Measurements from ENCODE around the gene DCLK2. TPM values are rescaled to one million over a fixed set of nuclear protein-coding genes. Genes with fewer than 3 reads are reported as not detected.

Gene DCLK2
- total RNA-seq, 2 experiments from 2014 or later = not detected

GRCh38 chr4:150217192-150217591 lies 138.9 kb downstream of the DCLK2 start:
- H3K9me3 Mint-ChIP-seq = no peaks in the 10 kb centered on the region
- H3K27me3 Mint-ChIP-seq = no peaks in the 10 kb centered on the region
- no peaks in the 10 kb centered on the region for H3K4me1 Mint-ChIP-seq (ENCODE audit: low read depth)
- ChIA-PET POLR2A (no interaction called here), CTCF (no interaction called here)
- no peak overlapping the region for H3K27ac Mint-ChIP-seq
- Histone ChIP-seq H3K9me3 (ENCODE audit: control insufficient read depth in 1 of 2, insufficient read depth in 1 of 2, low read length in 2 of 2) (no peaks in the 10 kb centered on the region), H3K4me3 (ENCODE audit: low read length) (no peak overlapping the region), H3K36me3 (ENCODE audit: insufficient read depth, low read length) (no peaks in the 10 kb centered on the region), H3K27me3 (ENCODE audit: control insufficient read depth in 1 of 2, insufficient read depth in 2 of 2, low read length in 2 of 2) (no peaks in the 10 kb centered on the region), H3K4me1 (ENCODE audit: insufficient read depth, low read length) (no peaks in the 10 kb centered on the region), H3K27ac (ENCODE audit: low read depth in 1 of 2, low read length in 2 of 2) (no peak overlapping the region)
- no peaks in the 10 kb centered on the region for H3K36me3 Mint-ChIP-seq (ENCODE audit: low read depth)
- no peak for ATAC-seq (ENCODE audit: poor library complexity)
- TF ChIP-seq CTCF (IDR thresholded peaks at IDR 0.05) = no peak
- H3K4me3 Mint-ChIP-seq = no peak overlapping the region
- DNase-seq = no peak
- intact Hi-C loops (cut with DNase I, micrococcal nuclease) = no loop called here

- no peaks in the 10 kb centered on the region for H3K27me3 Mint-ChIP-seq
- no peaks in the 10 kb centered on the region for H3K27me3 ChIP-seq (ENCODE audit: control insufficient read depth in 1 of 2, insufficient read depth in 2 of 2, low read length in 2 of 2)
- no peaks in the 10 kb centered on the region for H3K4me1 ChIP-seq (ENCODE audit: insufficient read depth, low read length)
- no peak overlapping the region for H3K27ac Mint-ChIP-seq
- intact Hi-C loops (cut with DNase I, micrococcal nuclease) = no loop called here
- no peaks in the 10 kb centered on the region for H3K9me3 Mint-ChIP-seq
- no peaks in the 10 kb centered on the region for H3K36me3 ChIP-seq (ENCODE audit: insufficient read depth, low read length)
- no peak for ATAC-seq (ENCODE audit: poor library complexity)
- H3K4me3 Mint-ChIP-seq = no peak overlapping the region
- no peak overlapping the region for H3K4me3 ChIP-seq (ENCODE audit: low read length)
- H3K9me3 ChIP-seq (ENCODE audit: control insufficient read depth in 1 of 2, insufficient read depth in 1 of 2, low read length in 2 of 2) = no peaks in the 10 kb centered on the region
- no peak overlapping the region for H3K27ac ChIP-seq (ENCODE audit: low read depth in 1 of 2, low read length in 2 of 2)
- H3K4me1 Mint-ChIP-seq (ENCODE audit: low read depth) = no peaks in the 10 kb centered on the region
- no peaks in the 10 kb centered on the region for H3K36me3 Mint-ChIP-seq (ENCODE audit: low read depth)
- POLR2A ChIA-PET = no interaction called here
- CTCF ChIA-PET = no interaction called here
- TF ChIP-seq CTCF (IDR thresholded peaks at IDR 0.05) = no peak
- DNase-seq = no peak
These were observed 139.6 kb downstream of the DCLK2 start for GRCh38 chr4:150217808-150218207.

- Mint-ChIP-seq H3K4me3 (no peak overlapping the region), H3K9me3 (no peaks in the 10 kb centered on the region), H3K27ac (no peak overlapping the region), H3K36me3 (ENCODE audit: low read depth) (no peaks in the 10 kb centered on the region), H3K4me1 (ENCODE audit: low read depth) (no peaks in the 10 kb centered on the region), H3K27me3 (no peaks in the 10 kb centered on the region)
- H3K4me1 ChIP-seq (ENCODE audit: insufficient read depth, low read length) = no peaks in the 10 kb centered on the region
- H3K36me3 ChIP-seq (ENCODE audit: insufficient read depth, low read length) = no peaks in the 10 kb centered on the region
- H3K9me3 ChIP-seq (ENCODE audit: control insufficient read depth in 1 of 2, insufficient read depth in 1 of 2, low read length in 2 of 2) = no peaks in the 10 kb centered on the region
- no peaks in the 10 kb centered on the region for H3K27me3 ChIP-seq (ENCODE audit: control insufficient read depth in 1 of 2, insufficient read depth in 2 of 2, low read length in 2 of 2)
- no peak for TF ChIP-seq CTCF (IDR thresholded peaks at IDR 0.05)
- CTCF ChIA-PET = no interaction called here
- H3K27ac ChIP-seq (ENCODE audit: low read depth in 1 of 2, low read length in 2 of 2) = no peak overlapping the region
- DNase-seq = no peak
- no peak overlapping the region for H3K4me3 ChIP-seq (ENCODE audit: low read length)
- no peak for ATAC-seq (ENCODE audit: poor library complexity)
- POLR2A ChIA-PET = no interaction called here
- intact Hi-C loops (cut with DNase I, micrococcal nuclease) = no loop called here
These were observed 140.2 kb downstream of the DCLK2 start for GRCh38 chr4:150218447-150218846.

Data from CD4-positive, alpha-beta T cell (primary cell).